DOHH2 (cell line): ENCODE data around the gene CTNNA2.

Source experiments
- H3F3A ChIP-seq: fragments of 200-600 bp; sonication (generic), shearing (Covaris generic); 2 replicates; pipeline ENCODE4 v1.6.0; 2016; ENCODE audit warnings: antibody characterized with exemption, mild to moderate bottlenecking; ENCODE audit not compliant: control insufficient read depth, insufficient read depth
- H3K27ac ChIP-seq: fragments of 200-600 bp; sonication (generic); 2 replicates; pipeline ENCODE4 v1.5.1; 2014; ENCODE audit warnings: low read depth, mild to moderate bottlenecking, low read length, moderate library complexity
- H3K27me3 ChIP-seq: fragments of 200-600 bp; sonication (generic); 2 replicates; pipeline ENCODE4 v1.6.1; 2014; ENCODE audit warnings: mild to moderate bottlenecking, low read length, mixed read lengths; ENCODE audit not compliant: control insufficient read depth
- H3K36me3 ChIP-seq: fragments of 200-600 bp; sonication (generic); 2 replicates; pipeline ENCODE4 v1.6.1; 2014; ENCODE audit warnings: mild to moderate bottlenecking, low read length, moderate library complexity, mixed read lengths; ENCODE audit not compliant: control insufficient read depth
- H3K4me1 ChIP-seq: fragments of 200-600 bp; sonication (generic); 2 replicates; pipeline ENCODE4 v1.6.1; 2014; ENCODE audit warnings: mild to moderate bottlenecking, low read length, mixed read lengths; ENCODE audit not compliant: control insufficient read depth
- H3K4me2 ChIP-seq: fragments of 200-600 bp; sonication (generic); 2 replicates; pipeline ENCODE4 v1.6.0; 2014; ENCODE audit warnings: mild to moderate bottlenecking, low read length, moderate library complexity
- H3K4me3 ChIP-seq: fragments of 200-600 bp; sonication (generic); 2 replicates; pipeline ENCODE4 v1.5.1; 2014; ENCODE audit warnings: mild to moderate bottlenecking, low read length, mixed read lengths
- H3K79me2 ChIP-seq: fragments of 200-600 bp; sonication (generic); 2 replicates; pipeline ENCODE4 v1.6.1; 2014; ENCODE audit warnings: mild to moderate bottlenecking, low read length, mixed read lengths; ENCODE audit not compliant: control insufficient read depth
- H3K9me2 ChIP-seq: fragments of 200-600 bp; sonication (generic); replicated peaks from 2 replicates; pipeline ENCODE4 v1.6.1; 2014; ENCODE audit warnings: mild to moderate bottlenecking, low read length, mixed read lengths; ENCODE audit not compliant: control insufficient read depth
- H3K9me3 ChIP-seq: fragments of 200-600 bp; sonication (generic); 2 replicates; pipeline ENCODE4 v1.6.1; 2014; ENCODE audit warnings: antibody characterized with exemption, low read length, mixed read lengths; ENCODE audit not compliant: control insufficient read depth, insufficient read depth
- H4K20me1 ChIP-seq: fragments of 200-600 bp; sonication (generic); 2 replicates; pipeline ENCODE4 v1.6.0; 2014; ENCODE audit warnings: low read depth, mild to moderate bottlenecking, antibody characterized with exemption, low read length, moderate library complexity; ENCODE audit not compliant: control insufficient read depth, insufficient read depth
- CTCF ChIP-seq: fragments of 200-600 bp; sonication (generic); IDR thresholded peaks from one replicate; pipeline ENCODE4 v1.5.1; 2014; ENCODE audit warnings: antibody characterized with exemption, mild to moderate bottlenecking, low read depth, low read length; ENCODE audit not compliant: poor library complexity, severe bottlenecking
- EZH2phosphoT487 ChIP-seq: fragments of 200-600 bp; sonication (generic); IDR thresholded peaks from 2 replicates; pipeline ENCODE4 v1.6.1; 2017; ENCODE audit warnings: borderline replicate concordance, mild to moderate bottlenecking, antibody characterized with exemption, low read length, moderate library complexity, mixed read lengths

Gene CTNNA2

GRCh38 chr2:79824086-79824786, 311.4 kb downstream of the CTNNA2 start:
- no peaks in the 10 kb centered on the region for H3K4me1 ChIP-seq

GRCh38 chr2:79827881-79828280, 315.0 kb downstream of the CTNNA2 start:
- Histone ChIP-seq H3K36me3 (no peaks in the 10 kb centered on the region), H3K4me1 (no peaks in the 10 kb centered on the region), H3F3A (no peaks in the 10 kb centered on the region), H3K9me3 (peaks cover 4% of the 10 kb centered on the region; the same call in 1 of the 2 replicates), H3K27ac (no peak overlapping the region), H3K4me2 (no peak overlapping the region), H3K27me3 (no peaks in the 10 kb centered on the region), H3K4me3 (no peak overlapping the region), H4K20me1 (no peaks in the 10 kb centered on the region), H3K9me2 (no peaks in the 10 kb centered on the region), H3K79me2 (no peaks in the 10 kb centered on the region)
- TF ChIP-seq CTCF, result no peak
- TF ChIP-seq EZH2phosphoT487, result no peak

More at GRCh38 chr2:79824086-79824786, 311.4 kb downstream of the CTNNA2 start:
- Histone ChIP-seq H3K4me3 (no peak overlapping the region), H3F3A (no peaks in the 10 kb centered on the region), H3K79me2 (no peaks in the 10 kb centered on the region), H3K36me3 (no peaks in the 10 kb centered on the region), H3K9me3 (peaks cover 4% of the 10 kb centered on the region; the same call in 1 of the 2 replicates), H3K9me2 (no peaks in the 10 kb centered on the region), H3K27me3 (no peaks in the 10 kb centered on the region), H3K27ac (no peak overlapping the region), H3K4me2 (no peak overlapping the region), H4K20me1 (no peaks in the 10 kb centered on the region)
- TF ChIP-seq EZH2phosphoT487 (no peak), CTCF (no peak)

- no peaks in the 10 kb centered on the region for H3K9me3 ChIP-seq
- H3K4me3 ChIP-seq, result no peak overlapping the region
- H3K4me1 ChIP-seq, result no peaks in the 10 kb centered on the region
- H3K36me3 ChIP-seq, result no peaks in the 10 kb centered on the region
- H3F3A ChIP-seq, result no peaks in the 10 kb centered on the region
- H3K27ac ChIP-seq, result no peak overlapping the region
- no peaks in the 10 kb centered on the region for H3K27me3 ChIP-seq
- no peak for TF ChIP-seq CTCF
- TF ChIP-seq EZH2phosphoT487, result no peak
- H4K20me1 ChIP-seq, result no peaks in the 10 kb centered on the region
- H3K79me2 ChIP-seq, result no peaks in the 10 kb centered on the region
- H3K9me2 ChIP-seq, result no peaks in the 10 kb centered on the region
- H3K4me2 ChIP-seq, result no peak overlapping the region
Observed at GRCh38 chr2:79830501-79830900, 317.6 kb downstream of the CTNNA2 start.
